ENCODE measurements around the gene HYPK. TPM values are rescaled to one million over a fixed set of nuclear protein-coding genes. Genes with fewer than 3 reads are reported as not detected.
"Not testable (repeated sequence)": the region's sequence is repeated elsewhere in the genome, so short reads cannot be mapped to it uniquely, and the experiment has no call there.

Gene HYPK
- total and polyA plus RNA-seq, 9 donors, result 3.9 to 20.3 (median 10.9) TPM

DNA sequence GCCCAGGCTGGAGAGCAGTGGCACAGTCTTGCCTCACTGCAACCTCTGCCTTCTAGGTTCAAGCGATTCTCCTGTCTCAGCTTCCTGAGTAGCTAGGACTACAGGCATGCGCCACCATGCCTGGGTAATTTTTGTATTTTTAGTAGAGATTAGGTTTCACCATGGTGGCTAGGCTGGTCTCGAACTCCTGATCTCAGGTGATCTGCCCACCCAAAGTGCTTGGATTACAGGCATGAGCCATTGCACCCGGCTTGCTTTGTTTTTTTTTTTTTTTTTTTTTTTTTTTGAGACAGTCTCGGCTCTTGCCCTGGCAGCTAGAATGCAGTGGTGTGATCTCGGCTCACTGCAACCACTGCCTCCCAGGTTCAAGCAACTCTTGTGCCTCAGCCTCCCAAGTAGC is 32.1 kb downstream of the HYPK start:
- not testable (repeated sequence) for H3K27ac ChIP-seq (ENCODE audit: low read length); H3K4me1 ChIP-seq (ENCODE audit: control insufficient read depth, insufficient read depth, low read length); H3K36me3 ChIP-seq (ENCODE audit: control insufficient read depth, insufficient read depth, low read length); DNase-seq; H3K4me3 ChIP-seq (ENCODE audit: low read length); H3K9me3 ChIP-seq (replicated peaks; ENCODE audit: control insufficient read depth, low read depth, low read length); H3K27me3 ChIP-seq (ENCODE audit: control insufficient read depth, insufficient read depth, low read length)
- no CpG with 5 or more reads among the region's 6 CpGs for WGBS (ENCODE audit: insufficient coverage)

DNA sequence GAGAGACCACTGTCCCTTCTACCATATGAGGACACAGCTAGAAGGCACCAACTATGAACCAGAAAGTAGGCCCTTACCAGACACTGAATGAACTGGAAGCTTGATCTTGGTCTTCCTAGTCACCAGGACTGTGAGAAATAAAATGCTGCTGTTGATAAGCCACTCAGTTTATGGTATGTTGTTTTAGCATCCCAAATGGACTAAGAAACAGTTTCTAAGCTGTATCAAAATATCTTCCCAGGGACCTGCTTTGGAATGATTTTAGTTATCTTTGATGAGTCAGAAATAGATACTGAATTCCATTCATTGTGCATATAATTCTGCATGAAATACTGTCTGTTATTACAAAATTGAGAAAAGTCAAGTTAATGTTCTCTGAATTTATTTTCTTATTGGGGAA is 45.0 kb downstream of the HYPK start:
- no peak overlapping the region for H3K27ac ChIP-seq (ENCODE audit: low read length)

DNA sequence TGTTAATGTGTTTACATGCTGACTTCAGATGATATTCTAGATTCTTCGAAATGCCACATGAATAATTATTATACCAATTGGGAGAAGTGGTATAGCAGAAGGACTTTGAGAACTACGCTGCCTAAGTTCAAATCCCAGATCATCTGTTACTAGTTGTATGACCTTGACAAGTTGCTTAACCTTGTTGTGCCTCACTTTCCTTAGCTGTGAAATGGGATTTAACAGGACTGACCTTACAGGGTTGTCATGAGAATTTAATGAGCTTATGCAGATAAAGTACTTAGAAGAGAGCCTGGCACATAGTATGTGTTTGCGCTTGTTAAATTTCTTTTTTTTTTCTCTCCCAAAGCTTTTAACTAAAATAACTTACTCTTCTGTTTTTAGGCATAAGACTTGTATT is 50.9 kb downstream of the HYPK start:
- H3K4me3 ChIP-seq (ENCODE audit: low read length), result no peak overlapping the region
- H3K27ac ChIP-seq (ENCODE audit: low read length), result no peak overlapping the region
- no peaks in the 10 kb centered on the region for H3K27me3 ChIP-seq (ENCODE audit: control insufficient read depth, insufficient read depth, low read length)
- H3K4me1 ChIP-seq (ENCODE audit: control insufficient read depth, insufficient read depth, low read length), result no peaks in the 10 kb centered on the region
- WGBS (ENCODE audit: insufficient coverage), result no CpG with 5 or more reads among the region's 3 CpGs
- no peak for DNase-seq
- H3K36me3 ChIP-seq (ENCODE audit: control insufficient read depth, insufficient read depth, low read length), result peaks cover 16% of the 10 kb centered on the region
- H3K9me3 ChIP-seq (replicated peaks; ENCODE audit: control insufficient read depth, low read depth, low read length), result no peaks in the 10 kb centered on the region

More for the DNA sequence above, 45.0 kb downstream of the HYPK start:
- DNase-seq, result no peak
- Histone ChIP-seq H3K27me3 (ENCODE audit: control insufficient read depth, insufficient read depth, low read length) (no peaks in the 10 kb centered on the region), H3K9me3 (replicated peaks; ENCODE audit: control insufficient read depth, low read depth, low read length) (no peaks in the 10 kb centered on the region), H3K36me3 (ENCODE audit: control insufficient read depth, insufficient read depth, low read length) (peaks cover 15% of the 10 kb centered on the region), H3K4me3 (ENCODE audit: low read length) (no peak overlapping the region), H3K4me1 (ENCODE audit: control insufficient read depth, insufficient read depth, low read length) (no peaks in the 10 kb centered on the region)

DNA sequence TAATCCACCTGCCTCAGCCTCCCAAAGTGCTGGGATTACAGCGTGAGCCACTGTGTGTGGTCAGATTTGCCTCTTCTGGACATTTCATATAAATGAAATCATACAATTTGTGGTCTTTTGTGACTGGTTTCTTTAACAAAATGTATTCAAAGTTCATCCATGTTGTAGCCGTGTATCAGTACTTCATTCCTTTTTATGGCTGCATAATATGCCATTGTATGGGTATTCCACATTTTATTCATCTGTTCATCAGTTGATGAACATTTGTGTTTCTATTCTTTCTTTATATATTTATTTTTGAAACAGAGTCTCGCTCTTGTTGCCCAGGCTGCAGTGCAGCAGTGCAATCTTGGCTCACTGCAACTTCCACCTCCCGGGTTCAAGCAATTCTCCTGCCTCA is 52.2 kb downstream of the HYPK start:
- H3K27me3 ChIP-seq (ENCODE audit: control insufficient read depth, insufficient read depth, low read length), result no peaks in the 10 kb centered on the region
- no peak overlapping the region for H3K4me3 ChIP-seq (ENCODE audit: low read length)
- WGBS (ENCODE audit: insufficient coverage), result no CpG with 5 or more reads among the region's 4 CpGs
- H3K9me3 ChIP-seq (replicated peaks; ENCODE audit: control insufficient read depth, low read depth, low read length), result no peaks in the 10 kb centered on the region
- no peaks in the 10 kb centered on the region for H3K4me1 ChIP-seq (ENCODE audit: control insufficient read depth, insufficient read depth, low read length)
- peaks cover 15% of the 10 kb centered on the region for H3K36me3 ChIP-seq (ENCODE audit: control insufficient read depth, insufficient read depth, low read length)
- no peak overlapping the region for H3K27ac ChIP-seq (ENCODE audit: low read length)
- no peak for DNase-seq

Other genes with a start within 250 kb of the HYPK start
- gene PPIP5K1, start 210.4 kb upstream of the HYPK start, total RNA-seq, result 6.1 TPM
- gene PPIP5K1, start 210.4 kb upstream of the HYPK start, polyA plus RNA-seq (ENCODE audit: insufficient read depth in 1 of 8, insufficient read length in 8 of 8, low replicate concordance in 1 of 8), result 1 to 10 TPM; 5.9 to 9.9 (median 7.0) TPM
- gene CKMT1B, start 206.6 kb upstream of the HYPK start, total RNA-seq, result not detected
- 1 to 10 TPM in 1 of 8 donors, under 1 TPM in 1, not detected in 6; 0.34 to 1.4 TPM for gene CKMT1B, start 206.6 kb upstream of the HYPK start, polyA plus RNA-seq (ENCODE audit: insufficient read depth in 1 of 8, insufficient read length in 8 of 8, low replicate concordance in 1 of 8)
- 0.09 TPM for gene STRC, start 181.8 kb upstream of the HYPK start, total RNA-seq
- 1 to 10 TPM in 1 of 8 donors, under 1 TPM in 7; 0.09 to 1.6 (median 0.38) TPM for gene STRC, start 181.8 kb upstream of the HYPK start, polyA plus RNA-seq (ENCODE audit: insufficient read depth in 1 of 8, insufficient read length in 8 of 8, low replicate concordance in 1 of 8)
- gene CATSPER2, start 151.8 kb upstream of the HYPK start, total RNA-seq, result 0.93 TPM
- 1 to 10 TPM in 6 of 8 donors, under 1 TPM in 2; 0.79 to 4.1 (median 1.3) TPM for gene CATSPER2, start 151.8 kb upstream of the HYPK start, polyA plus RNA-seq (ENCODE audit: insufficient read depth in 1 of 8, insufficient read length in 8 of 8, low replicate concordance in 1 of 8)
- not detected for gene CKMT1A, start 106.7 kb upstream of the HYPK start, total RNA-seq
- gene CKMT1A, start 106.7 kb upstream of the HYPK start, polyA plus RNA-seq (ENCODE audit: insufficient read depth in 1 of 8, insufficient read length in 8 of 8, low replicate concordance in 1 of 8), result under 1 TPM in 3 of 8 donors, not detected in 5; 0.35 to 0.41 (median 0.38) TPM
- gene PDIA3, start 54.2 kb upstream of the HYPK start, total RNA-seq, result 101 TPM
- gene PDIA3, start 54.2 kb upstream of the HYPK start, polyA plus RNA-seq (ENCODE audit: insufficient read depth in 1 of 8, insufficient read length in 8 of 8, low replicate concordance in 1 of 8), result 100 to 1,000 TPM; 217 to 381 (median 241) TPM
- gene ELL3, start 23.6 kb upstream of the HYPK start, total RNA-seq, result 2.3 TPM
- 1 to 10 TPM; 1.9 to 4.2 (median 2.8) TPM for gene ELL3, start 23.6 kb upstream of the HYPK start, polyA plus RNA-seq (ENCODE audit: insufficient read depth in 1 of 8, insufficient read length in 8 of 8, low replicate concordance in 1 of 8)
- gene SERF2, start 8.3 kb upstream of the HYPK start, total RNA-seq, result 650 TPM
- gene SERF2, start 8.3 kb upstream of the HYPK start, polyA plus RNA-seq (ENCODE audit: insufficient read depth in 1 of 8, insufficient read length in 8 of 8, low replicate concordance in 1 of 8), result 100 to 1,000 TPM; 505 to 760 (median 671) TPM
- gene SERINC4, start 379 bp upstream of the HYPK start, total RNA-seq, result 0.18 TPM
- gene SERINC4, start 379 bp upstream of the HYPK start, polyA plus RNA-seq (ENCODE audit: insufficient read depth in 1 of 8, insufficient read length in 8 of 8, low replicate concordance in 1 of 8), result under 1 TPM in 4 of 8 donors, not detected in 4; 0.41 to 0.59 (median 0.49) TPM
- 25.9 TPM for gene MFAP1, start 24.1 kb downstream of the HYPK start, total RNA-seq
- 10 to 100 TPM; 31.0 to 42.2 (median 34.7) TPM for gene MFAP1, start 24.1 kb downstream of the HYPK start, polyA plus RNA-seq (ENCODE audit: insufficient read depth in 1 of 8, insufficient read length in 8 of 8, low replicate concordance in 1 of 8)
- gene WDR76, start 26.4 kb downstream of the HYPK start, total RNA-seq, result 9.1 TPM
- gene WDR76, start 26.4 kb downstream of the HYPK start, polyA plus RNA-seq (ENCODE audit: insufficient read depth in 1 of 8, insufficient read length in 8 of 8, low replicate concordance in 1 of 8), result 10 to 100 TPM in 2 of 8 donors, 1 to 10 TPM in 6; 7.2 to 12.2 (median 8.8) TPM

All from muscle of leg (tissue), 11 donors.